ENCODE measurements around the gene ERI3.

The ERI3 gene, protein sequence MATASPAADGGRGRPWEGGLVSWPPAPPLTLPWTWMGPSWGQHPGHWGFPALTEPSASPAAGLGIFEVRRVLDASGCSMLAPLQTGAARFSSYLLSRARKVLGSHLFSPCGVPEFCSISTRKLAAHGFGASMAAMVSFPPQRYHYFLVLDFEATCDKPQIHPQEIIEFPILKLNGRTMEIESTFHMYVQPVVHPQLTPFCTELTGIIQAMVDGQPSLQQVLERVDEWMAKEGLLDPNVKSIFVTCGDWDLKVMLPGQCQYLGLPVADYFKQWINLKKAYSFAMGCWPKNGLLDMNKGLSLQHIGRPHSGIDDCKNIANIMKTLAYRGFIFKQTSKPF

DNA sequence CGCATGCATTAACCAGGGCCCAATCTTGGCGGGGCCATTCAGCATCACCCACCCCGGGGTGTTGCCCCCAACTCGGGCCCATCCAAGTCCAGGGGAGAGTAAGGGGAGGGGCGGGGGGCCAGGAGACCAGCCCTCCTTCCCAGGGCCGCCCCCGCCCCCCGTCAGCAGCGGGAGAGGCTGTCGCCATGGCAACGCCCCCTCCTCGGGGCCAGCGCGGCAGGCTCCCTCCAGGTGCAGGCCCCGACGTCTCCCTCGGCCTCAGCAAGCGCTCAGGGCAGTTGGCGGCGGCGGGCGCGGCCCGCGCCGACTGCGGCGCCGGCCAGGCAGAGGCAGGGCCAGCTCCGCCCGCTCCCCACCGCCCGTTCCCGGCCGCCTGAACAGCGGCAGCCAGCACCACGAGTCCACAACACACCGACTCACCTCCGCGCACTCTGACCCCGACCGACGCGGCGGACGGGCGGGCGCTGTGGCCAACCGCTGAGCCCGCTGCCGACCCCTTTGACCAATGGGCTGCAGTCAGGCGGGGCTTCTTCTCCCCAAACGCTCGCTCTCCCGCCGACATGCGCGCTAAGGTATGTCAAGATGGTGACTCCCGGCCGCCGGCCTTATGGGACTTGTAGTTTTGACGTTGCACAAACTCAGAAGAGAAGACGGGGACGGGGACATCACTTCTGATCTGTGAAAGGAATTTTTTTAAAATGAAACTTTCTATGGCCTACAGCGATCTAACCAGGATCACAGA, at the start of gene ERI3:
TSS of gene ERI3 (minus strand) at position 418 of the 742 bp plus-strand sequence. CDS start at position 187, 231 bp downstream.
- peak; percentile 99 for DNase-seq

DNA sequence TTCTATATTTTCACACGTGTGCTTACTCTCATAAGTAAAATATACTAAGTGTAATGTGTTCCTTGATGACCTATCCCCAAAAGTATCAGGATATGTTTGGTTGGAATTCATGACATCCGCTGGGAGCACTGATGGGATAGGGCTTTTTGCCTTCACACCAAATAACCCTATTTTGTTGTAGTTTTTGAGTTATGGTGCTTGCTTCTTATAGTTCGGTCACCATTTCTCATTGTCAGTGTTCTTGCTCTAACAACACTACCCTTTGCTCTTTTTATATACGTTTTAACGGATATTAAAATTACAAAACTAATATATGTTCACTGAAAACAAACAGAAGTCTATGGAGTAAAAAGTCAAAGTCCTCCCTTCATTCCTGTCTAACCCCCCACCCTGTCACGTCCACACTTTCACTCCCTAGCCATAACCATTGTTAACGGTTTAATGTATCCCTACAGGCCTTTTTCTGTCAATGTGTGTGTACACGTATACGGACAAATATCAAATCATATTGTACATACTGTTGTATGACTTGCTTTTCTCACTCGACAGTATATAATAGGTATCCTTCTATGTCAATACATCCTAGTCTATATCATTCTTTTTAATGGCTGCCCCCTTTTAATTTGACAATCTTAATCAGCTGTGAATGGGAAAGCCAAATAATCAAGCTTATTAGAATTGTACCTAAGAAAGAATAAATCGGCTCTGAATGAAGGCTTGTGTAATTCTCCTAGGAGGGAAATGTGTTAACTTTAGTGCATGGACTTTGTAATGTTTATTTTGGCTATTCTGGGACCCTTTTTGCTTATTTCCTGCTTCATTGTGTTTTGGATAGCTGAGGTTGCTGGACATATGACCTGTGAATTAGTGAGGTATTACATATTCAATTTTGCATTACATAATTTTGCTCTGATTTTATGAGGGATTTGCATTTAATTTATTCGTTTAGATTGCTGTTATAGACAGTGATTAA, 46.5 kb upstream of the ERI3 start:
- no peak for DNase-seq

GRCh38 chr1:44390277-44390676, 35.2 kb upstream of the ERI3 start:
- peak; percentile 36 for DNase-seq

DNA sequence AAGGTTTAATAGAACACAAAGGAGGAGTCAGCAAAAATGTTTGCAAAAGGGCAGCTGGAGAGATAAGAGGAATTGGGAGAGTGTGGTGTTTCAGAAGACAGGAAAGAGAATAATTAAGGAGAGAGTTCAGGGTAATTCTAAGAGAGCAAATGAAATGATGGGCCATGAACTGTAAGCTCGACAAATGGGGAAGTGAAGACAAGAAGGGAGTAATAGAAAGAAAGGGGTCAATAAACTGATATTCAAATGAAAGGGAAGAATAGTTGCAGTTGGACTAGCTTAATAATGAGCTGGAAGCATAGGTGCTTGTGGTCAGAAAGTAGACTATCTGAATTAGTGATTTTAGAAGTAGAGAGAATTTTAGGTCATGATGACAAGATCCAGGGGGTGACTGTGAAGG, 34.4 kb upstream of the ERI3 start:
- no peak for DNase-seq

- no peak for DNase-seq
These were observed 33.5 kb upstream of the ERI3 start for GRCh38 chr1:44388551-44388950.

GRCh38 chr1:44380666-44381177, 25.7 kb upstream of the ERI3 start:
- DNase-seq, result no peak

DNA sequence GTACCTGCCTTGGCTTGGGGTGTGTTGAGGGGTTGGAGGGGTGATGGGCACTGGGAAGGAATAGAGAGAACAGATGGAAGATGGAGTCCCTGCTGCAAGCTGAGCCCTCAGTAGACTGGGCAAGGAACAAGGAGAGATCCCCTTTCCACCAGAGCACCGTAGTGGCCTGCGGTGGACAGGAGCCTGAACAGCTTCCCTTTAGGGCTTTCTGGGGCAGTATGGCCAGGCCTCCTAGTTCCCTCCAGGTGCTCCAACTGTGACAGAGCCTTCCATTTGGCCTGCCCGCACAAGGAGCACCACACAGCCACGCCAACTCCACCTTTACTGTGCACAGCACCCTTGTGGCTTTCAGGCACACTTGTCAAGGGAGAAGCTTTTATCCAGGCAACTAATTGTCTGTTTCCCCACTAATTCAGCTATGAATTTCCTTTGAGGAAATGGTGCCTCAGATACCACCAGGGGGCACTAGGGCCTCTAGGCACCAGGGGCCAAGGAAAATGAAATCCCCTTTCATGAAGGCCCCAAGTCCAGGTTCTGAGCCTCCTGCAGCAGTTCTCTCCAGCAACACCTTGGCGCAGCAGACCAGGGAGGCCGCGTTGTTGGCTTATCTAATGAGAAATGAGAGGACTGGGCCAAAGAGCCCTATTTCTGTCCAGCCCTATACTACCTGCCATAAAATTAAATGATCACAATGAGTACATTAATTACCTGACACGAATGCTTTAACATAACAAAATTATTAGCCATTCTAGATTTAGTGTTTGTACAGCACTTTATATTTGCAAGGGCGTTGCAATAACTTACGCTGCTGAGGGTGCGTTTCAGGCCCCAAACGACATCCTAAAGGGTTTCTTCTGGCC, 23.1 kb upstream of the ERI3 start:
- DNase-seq, result peak; percentile 91

DNA sequence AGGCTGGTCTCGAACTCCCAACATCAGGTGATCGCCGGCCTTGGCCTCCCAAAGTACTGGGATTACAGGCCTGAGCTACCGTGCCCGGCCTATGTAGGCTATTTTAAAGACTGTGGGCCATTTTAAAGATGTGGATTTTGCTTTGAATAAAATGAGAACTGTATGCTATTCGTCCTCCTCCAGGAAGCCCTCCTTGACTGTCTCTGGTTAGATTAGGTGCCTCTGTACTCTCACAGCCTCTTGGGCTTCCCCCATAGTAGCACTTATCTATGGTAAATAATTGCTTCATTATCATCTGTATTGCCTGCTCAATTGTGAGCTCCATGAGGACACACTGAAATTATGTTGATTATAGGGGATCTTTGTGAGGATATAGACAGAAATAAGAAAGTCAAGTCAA, 20.5 kb upstream of the ERI3 start:
- DNase-seq, result no peak

DNA sequence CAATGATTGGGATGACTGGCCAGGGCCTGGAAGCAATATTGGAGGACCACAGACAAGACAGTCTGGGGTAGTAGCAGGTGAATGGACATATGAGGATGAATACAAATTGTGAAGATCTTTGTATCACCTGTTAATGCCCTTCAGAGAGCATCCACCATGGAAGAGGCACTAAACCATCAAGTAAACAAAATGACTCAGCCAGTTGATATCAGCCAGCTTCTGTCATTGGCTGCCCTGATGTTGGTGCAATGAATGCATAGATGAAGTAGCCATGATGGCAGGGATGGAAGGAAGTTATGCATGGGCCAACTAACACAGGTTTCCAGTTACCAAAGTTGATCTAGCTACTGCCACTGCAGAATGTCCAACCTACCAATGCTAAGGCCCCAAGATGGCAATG, 16.1 kb upstream of the ERI3 start:
- DNase-seq, result no peak

DNA sequence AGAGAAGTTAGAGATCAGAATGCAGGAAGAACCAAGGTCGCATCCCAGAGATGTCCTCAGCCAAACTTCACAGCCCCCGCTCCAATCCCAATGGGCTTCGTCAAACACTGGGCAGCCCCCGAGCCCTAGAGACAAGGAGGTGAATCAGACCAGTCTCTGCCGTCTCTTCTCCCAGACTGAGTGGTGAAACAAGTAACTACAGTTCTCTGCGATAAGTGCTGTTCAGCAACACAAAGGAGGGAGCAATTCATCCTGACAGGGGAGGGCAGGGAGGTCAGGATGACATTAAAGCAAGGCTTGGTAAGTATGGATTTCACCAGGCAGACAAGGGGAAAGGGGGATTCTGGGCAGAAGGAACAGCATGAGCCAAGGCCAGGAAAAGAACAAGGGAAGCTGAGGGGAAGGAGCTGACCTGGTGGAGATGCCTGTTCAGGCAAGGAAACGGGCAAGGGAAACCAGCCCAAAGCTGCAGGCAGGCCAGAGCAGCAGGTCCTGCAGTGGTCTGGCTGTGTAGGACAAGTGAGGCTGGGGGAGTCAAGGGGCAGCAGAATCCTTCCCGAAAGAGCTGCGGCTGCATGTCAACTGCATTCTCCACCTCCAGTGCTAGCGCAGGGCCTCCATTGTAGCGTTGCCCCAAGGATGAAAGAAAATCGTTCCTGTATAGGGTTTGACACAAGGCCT, 13.6 kb upstream of the ERI3 start:
- DNase-seq, result no peak

GRCh38 chr1:44367944-44368343, 12.9 kb upstream of the ERI3 start:
- no peak for DNase-seq

DNA sequence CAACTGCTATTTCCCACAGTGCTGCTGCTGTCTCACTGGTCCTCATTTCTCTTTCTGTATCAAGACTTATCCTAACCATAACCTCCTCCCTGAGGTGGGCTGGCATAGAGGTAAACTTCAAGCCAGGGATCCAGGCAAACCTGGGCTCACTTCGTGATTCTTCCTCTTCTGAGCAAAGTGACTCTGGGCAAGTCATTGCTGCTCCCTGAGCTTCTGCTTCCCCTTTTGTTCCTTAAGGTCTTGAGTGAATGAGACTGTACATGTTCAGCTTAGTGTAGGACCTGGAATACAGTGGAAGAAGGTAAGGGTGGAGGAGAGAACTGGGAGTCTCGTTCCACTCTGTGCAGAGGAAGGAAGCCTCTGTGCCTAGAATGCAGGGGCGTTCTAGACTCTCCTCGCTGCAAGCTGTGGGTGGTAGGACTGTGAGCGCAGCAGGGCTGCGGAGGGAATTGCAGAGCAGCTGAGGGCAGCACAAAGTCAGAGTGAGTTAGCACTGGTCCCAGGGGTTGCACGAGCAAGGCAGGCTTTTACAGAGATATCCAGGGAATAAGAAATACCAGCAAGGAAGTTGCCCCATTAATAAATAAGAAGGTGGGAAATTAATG, 11.4 kb upstream of the ERI3 start:
- DNase-seq, result no peak

- peak; percentile 42 for DNase-seq
These were observed 6.4 kb upstream of the ERI3 start for GRCh38 chr1:44361478-44361877.

GRCh38 chr1:44359234-44359935, 4.3 kb upstream of the ERI3 start:
- no peak for DNase-seq

GRCh38 chr1:44357710-44358109, 2.7 kb upstream of the ERI3 start:
- no peak for DNase-seq

GRCh38 chr1:44355582-44356305, 687 bp upstream of the ERI3 start:
- no peak for DNase-seq

DNA sequence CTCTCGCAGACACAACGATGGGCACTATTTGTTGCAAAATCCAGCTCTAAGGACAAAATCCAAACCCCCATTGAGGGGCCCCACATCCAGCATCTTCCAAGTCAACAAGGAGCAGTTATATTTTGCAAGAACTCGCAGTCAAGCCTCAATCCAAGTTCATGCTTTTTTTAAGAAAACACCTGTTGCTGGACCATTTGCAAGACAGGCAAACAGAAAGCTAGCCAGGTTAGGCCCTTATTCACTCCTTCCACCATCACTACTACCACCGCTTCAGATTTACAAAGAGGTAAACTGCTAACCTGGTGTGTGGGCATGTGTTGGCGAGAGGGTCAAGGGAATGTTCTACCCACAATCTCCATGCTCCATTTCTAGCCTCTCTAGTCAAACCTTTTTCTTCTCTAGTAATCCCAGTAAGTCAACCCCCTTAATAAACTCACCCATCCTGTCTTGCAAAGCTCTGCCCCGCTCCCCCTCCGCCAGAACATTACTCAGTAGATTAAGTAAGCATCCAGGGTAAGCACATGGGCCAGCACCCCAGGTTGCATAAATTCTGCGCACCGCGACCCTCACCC, 703 bp downstream of the ERI3 start:
- DNase-seq, result peak; percentile 21

- DNase-seq, result no peak
These were observed 1.5 kb downstream of the ERI3 start for GRCh38 chr1:44353604-44354003.

GRCh38 chr1:44351289-44351688, 3.8 kb downstream of the ERI3 start:
- no peak for DNase-seq

All from hematopoietic multipotent progenitor cell treated with erythropoietin and hydrocortisone succinate and interleukin-3 and kit ligand, for 4 days (in vitro differentiated cells).